HUDEP-2 (cell line): Measurements from ENCODE around the gene YIPF4.
"Not testable (repeated sequence)": the region's sequence is repeated elsewhere in the genome, so short reads cannot be mapped to it uniquely, and the experiment has no call there.

Source experiments
- DNase-seq, 76 experiments: peaks; one replicate each; lab custom pipeline; 2025; ENCODE audit not compliant: unreplicated experiment in 76 of 76; lab: John Stamatoyannopoulos, UW

YIPF4 gene

DNA sequence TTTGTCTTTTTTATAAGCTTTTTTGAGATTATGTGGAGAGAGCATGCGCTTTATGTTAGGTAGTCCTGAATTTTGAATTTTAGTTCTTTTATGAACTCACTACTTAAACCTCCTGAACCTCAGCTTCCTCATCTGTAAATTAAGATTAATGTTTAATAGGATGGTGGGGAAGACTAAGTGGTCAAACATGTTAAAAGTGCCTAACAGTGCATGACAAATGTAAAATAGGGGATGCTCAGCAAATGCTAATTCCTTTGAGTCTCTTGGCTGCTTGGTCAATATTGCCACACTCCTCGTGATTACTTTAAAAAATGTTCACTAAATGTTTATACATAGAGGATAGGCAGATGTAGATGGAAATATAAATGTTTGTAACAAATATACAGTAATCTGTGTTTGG lies 85.9 kb downstream of the YIPF4 start:
- no peak for DNase-seq

- not testable (repeated sequence) for DNase-seq
Observed at GRCh38 chr2:32364290-32364689, 86.6 kb downstream of the YIPF4 start.

DNA sequence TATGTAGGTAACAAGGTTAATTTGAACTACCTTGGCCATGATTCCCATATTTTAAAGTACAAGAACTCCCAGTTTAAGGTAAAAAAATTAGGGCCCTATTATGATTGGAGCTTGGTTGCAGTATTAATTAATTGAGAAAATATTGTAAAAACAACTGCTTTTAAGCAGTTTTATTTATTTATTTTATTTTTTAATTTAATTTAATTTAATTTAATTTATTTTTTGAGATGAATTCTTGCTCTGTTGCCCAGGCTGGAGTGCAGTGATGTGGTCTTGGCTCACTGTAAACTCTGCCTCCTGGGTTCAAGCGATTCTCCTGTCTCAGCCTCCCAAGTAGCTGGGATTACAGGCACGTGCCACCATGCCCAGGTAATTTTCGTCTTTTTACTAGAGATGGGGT lies 88.0 kb downstream of the YIPF4 start:
- not testable (repeated sequence) for DNase-seq
